HG03060 (cell line): ENCODE results near the gene SYTL1.

Source experiments
- ATAC-seq: cut with Tn5 transposase; IDR thresholded peaks from one replicate; pipeline ENCODE4 v1.9.1; 2021; ENCODE audit warnings: low read depth, moderate number of reproducible peaks; ENCODE audit not compliant: unreplicated experiment

SYTL1 gene

GRCh38 chr1:27341525-27342252 lies at the start of gene SYTL1:
Gene SYTL1, plus strand, starts transcription at chr1:27342022. Its CDS starts 3,313 bp downstream, at chr1:27345335.
- ATAC-seq = no peak

GRCh38 chr1:27292106-27292505 lies 49.7 kb upstream of the SYTL1 start:
- ATAC-seq = no peak

- ATAC-seq = no peak
Measured at GRCh38 chr1:27293915-27294314, 47.9 kb upstream of the SYTL1 start.

GRCh38 chr1:27296773-27297291 lies 45.0 kb upstream of the SYTL1 start:
- ATAC-seq = no peak

GRCh38 chr1:27297903-27298302 lies 43.9 kb upstream of the SYTL1 start:
- ATAC-seq = no peak

- no peak for ATAC-seq
Measured at GRCh38 chr1:27298632-27299384, 43.0 kb upstream of the SYTL1 start.

- ATAC-seq = no peak
Measured at GRCh38 chr1:27299385-27300271, 42.2 kb upstream of the SYTL1 start.

GRCh38 chr1:27300341-27301051 lies 41.3 kb upstream of the SYTL1 start:
- ATAC-seq = no peak

- ATAC-seq = no peak
Measured at GRCh38 chr1:27301052-27301422, 40.8 kb upstream of the SYTL1 start.

GRCh38 chr1:27301582-27302199 lies 40.1 kb upstream of the SYTL1 start:
- no peak for ATAC-seq

GRCh38 chr1:27302612-27303011 lies 39.2 kb upstream of the SYTL1 start:
- no peak for ATAC-seq

- no peak for ATAC-seq
Measured at GRCh38 chr1:27303509-27303908, 38.3 kb upstream of the SYTL1 start.

GRCh38 chr1:27306071-27306470 lies 35.8 kb upstream of the SYTL1 start:
- no peak for ATAC-seq

GRCh38 chr1:27306892-27307761 lies 34.7 kb upstream of the SYTL1 start:
- ATAC-seq = no peak

- no peak for ATAC-seq
Measured at GRCh38 chr1:27307874-27308598, 33.8 kb upstream of the SYTL1 start.

- no peak for ATAC-seq
Measured at GRCh38 chr1:27314169-27314568, 27.7 kb upstream of the SYTL1 start.

GRCh38 chr1:27314737-27315136 lies 27.1 kb upstream of the SYTL1 start:
- no peak for ATAC-seq

- ATAC-seq = no peak
Measured at GRCh38 chr1:27316860-27317259, 25.0 kb upstream of the SYTL1 start.
